AG04450 (cell line): ENCODE results near the gene DDX19B. TPM values are rescaled to one million over a fixed set of nuclear protein-coding genes. Genes with fewer than 3 reads are reported as not detected.
"Not testable (repeated sequence)": the region's sequence is repeated elsewhere in the genome, so short reads cannot be mapped to it uniquely, and the experiment has no call there.

Source experiments
- CTCF ChIA-PET: fragments of 300-600, 350-600 bp; formaldehyde crosslinking; extraction: SDS; loops from one replicate; lab custom pipeline; 2022; ENCODE audit warnings: antibody characterized with exemption, inconsistent platforms; lab: Charles Lee
- POLR2A ChIA-PET: fragments of 350-600 bp; formaldehyde crosslinking; extraction: SDS; loops from one replicate; lab custom pipeline; 2021; ENCODE audit warnings: antibody characterized with exemption, inconsistent platforms; lab: Yijun Ruan, JAX
- DNase-seq: peaks from one replicate; pipeline ENCODE4 v3.0.0-alpha.2; 2011; ENCODE audit warnings: low read depth, low spot score
- H3K27ac ChIP-seq: one replicate; pipeline ENCODE4 v1.5.1; 2012; ENCODE audit warnings: low read depth, low read length, control low read depth
- H3K27me3 ChIP-seq: one replicate; pipeline ENCODE4 v1.6.0; 2012; ENCODE audit warnings: low read length; ENCODE audit not compliant: control insufficient read depth, insufficient read depth
- H3K4me3 ChIP-seq: 2 replicates; pipeline ENCODE4 v1.5.1; 2011; ENCODE audit warnings: mild to moderate bottlenecking, low read depth, low read length, control low read depth
- H3K9me3 ChIP-seq: 2 replicates; pipeline ENCODE4 v1.5.1; 2012; ENCODE audit warnings: low read length; ENCODE audit not compliant: control insufficient read depth, insufficient read depth
- polyA plus RNA-seq: library from polyadenylated mRNA; depleted of rRNA; stranded (reverse); fragments of >200 nt; gene quantifications from 2 replicates; pipeline ENCODE4 v1.2.3, GENCODE V29; 2011
- TF ChIP-seq, protein P1 (sequence below): IDR thresholded peaks from 2 replicates; pipeline ENCODE4 v1.5.1; 2011; ENCODE audit warnings: low read depth, low read length, control low read depth, inconsistent platforms

The DDX19B gene
- polyA plus RNA-seq, 1 experiment, result 36.5 TPM

DNA sequence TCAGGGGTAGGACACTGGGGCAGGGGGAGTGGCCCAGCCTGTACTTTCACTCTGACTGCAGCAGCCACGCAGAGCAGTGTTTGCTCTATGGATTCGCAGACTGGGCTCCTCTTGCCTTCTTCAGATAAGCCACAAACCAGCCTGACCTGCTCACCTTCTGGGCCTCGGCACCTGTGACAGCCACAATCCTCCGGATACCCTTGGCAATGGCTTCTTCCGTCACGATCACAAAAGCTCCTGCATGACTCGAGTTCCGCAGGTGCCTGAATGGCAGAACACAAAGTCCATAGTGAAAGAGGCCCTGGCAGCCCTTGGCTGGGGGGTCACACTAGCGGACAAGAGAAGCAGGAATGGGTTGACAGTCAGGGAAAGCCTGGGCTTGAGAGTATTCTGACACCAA, 43.4 kb upstream of the DDX19B start:
- CTCF ChIA-PET, result interaction anchor here (0.7 to 5.1 kb wide), 3 partner anchors 12 to 46 kb away, joined by 4 to 46 read pairs (median 5); no protein-coding TSS in a partner anchor
- POLR2A ChIA-PET, result no interaction called here
- TF ChIP-seq, protein P1, sequence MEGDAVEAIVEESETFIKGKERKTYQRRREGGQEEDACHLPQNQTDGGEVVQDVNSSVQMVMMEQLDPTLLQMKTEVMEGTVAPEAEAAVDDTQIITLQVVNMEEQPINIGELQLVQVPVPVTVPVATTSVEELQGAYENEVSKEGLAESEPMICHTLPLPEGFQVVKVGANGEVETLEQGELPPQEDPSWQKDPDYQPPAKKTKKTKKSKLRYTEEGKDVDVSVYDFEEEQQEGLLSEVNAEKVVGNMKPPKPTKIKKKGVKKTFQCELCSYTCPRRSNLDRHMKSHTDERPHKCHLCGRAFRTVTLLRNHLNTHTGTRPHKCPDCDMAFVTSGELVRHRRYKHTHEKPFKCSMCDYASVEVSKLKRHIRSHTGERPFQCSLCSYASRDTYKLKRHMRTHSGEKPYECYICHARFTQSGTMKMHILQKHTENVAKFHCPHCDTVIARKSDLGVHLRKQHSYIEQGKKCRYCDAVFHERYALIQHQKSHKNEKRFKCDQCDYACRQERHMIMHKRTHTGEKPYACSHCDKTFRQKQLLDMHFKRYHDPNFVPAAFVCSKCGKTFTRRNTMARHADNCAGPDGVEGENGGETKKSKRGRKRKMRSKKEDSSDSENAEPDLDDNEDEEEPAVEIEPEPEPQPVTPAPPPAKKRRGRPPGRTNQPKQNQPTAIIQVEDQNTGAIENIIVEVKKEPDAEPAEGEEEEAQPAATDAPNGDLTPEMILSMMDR, result no peak
- Histone ChIP-seq H3K9me3 (no peaks in the 10 kb centered on the region; the same call in 1 of the 2 replicates), H3K27ac (no peak overlapping the region), H3K4me3 (no peak overlapping the region), H3K27me3 (no peaks in the 10 kb centered on the region)
- no peak for DNase-seq

DNA sequence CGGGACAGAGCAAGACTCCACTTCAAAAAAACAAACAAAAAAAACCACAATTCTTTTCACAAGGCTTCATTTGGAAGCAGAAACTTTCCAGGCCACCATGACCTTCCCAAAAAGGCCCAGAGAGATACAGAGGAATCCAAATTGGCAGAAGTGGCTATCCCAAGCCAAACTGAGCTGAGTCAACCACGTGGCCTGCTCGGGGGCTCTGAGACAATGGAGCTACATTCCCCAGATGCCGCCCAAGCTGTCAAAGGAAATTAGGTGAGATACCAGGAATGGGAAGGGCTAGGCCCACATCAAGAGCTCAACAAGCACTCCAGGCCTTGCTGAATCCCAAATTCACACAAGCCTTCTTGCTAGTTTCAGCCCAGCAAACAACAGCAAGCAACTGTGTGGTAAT, 41.6 kb upstream of the DDX19B start:
- Histone ChIP-seq H3K9me3 (no peaks in the 10 kb centered on the region; the same call in 1 of the 2 replicates), H3K4me3 (no peak overlapping the region), H3K27me3 (no peaks in the 10 kb centered on the region), H3K27ac (no peak overlapping the region)
- no peak for DNase-seq
- TF ChIP-seq, protein P1, result no peak
- ChIA-PET CTCF (no interaction called here), POLR2A (interaction anchor here (0.6 kb wide), 1 partner anchor 39 kb away, joined by 7 read pairs; no protein-coding TSS in a partner anchor)

DNA sequence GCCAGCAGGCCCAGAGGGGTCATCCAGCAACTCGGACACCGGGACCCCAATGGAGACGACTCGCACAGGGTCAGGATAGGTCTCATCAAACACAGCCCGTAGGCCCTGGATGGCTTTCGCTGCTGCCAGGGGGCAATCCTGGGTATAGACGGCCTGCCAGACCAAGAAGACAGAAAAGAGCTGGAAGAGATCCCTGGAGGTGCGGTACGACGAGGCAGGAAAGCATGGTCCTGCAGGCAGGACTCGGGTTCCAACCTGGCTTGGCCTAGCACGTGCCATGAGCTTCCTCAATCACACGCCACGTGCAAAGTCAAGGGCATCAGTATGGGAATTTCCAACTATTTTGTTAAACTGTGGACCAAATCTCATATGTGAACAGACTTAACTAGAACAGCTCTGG, 40.9 kb upstream of the DDX19B start:
- CTCF ChIA-PET, result interaction anchor here (0.8 kb wide), 1 partner anchor 27 kb away, joined by 5 read pairs; no protein-coding TSS in a partner anchor

DNA sequence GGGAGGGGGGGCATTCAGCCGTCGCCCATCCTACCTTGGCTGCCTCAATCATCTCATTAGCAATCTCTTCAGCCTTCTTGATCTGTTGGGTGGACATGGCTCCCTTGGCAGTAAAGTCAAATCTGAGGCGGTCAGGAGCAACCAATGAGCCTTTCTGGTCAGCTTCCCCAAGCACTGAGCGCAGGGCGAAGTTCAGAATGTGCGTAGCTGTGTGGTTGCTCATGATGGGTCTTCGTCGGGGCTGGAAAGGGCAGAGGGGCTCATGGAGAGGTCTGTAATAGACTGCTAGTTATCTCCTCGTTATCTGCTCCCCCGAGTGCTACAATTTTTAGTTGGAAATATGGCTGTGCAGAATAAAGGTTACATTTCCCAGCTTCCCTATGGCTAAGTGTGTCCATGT, 40.0 kb upstream of the DDX19B start:
- TF ChIP-seq, protein P1, result no peak
- H3K27me3 ChIP-seq, result no peaks in the 10 kb centered on the region
- CTCF ChIA-PET, result interaction anchor here (0.8 kb wide), 1 partner anchor 26 kb away, joined by 5 read pairs; no protein-coding TSS in a partner anchor
- peak overlapping the region; percentile 21 for H3K27ac ChIP-seq
- H3K9me3 ChIP-seq, result no peaks in the 10 kb centered on the region
- no peak for DNase-seq
- no peak overlapping the region for H3K4me3 ChIP-seq
- POLR2A ChIA-PET, result no interaction called here

More for the DNA sequence above, 40.9 kb upstream of the DDX19B start:
- H3K27me3 ChIP-seq, result no peaks in the 10 kb centered on the region
- no peak overlapping the region for H3K4me3 ChIP-seq
- no peak for DNase-seq
- no peak overlapping the region for H3K27ac ChIP-seq
- POLR2A ChIA-PET, result no interaction called here
- no peaks in the 10 kb centered on the region for H3K9me3 ChIP-seq
- TF ChIP-seq, protein P1, result no peak

DNA sequence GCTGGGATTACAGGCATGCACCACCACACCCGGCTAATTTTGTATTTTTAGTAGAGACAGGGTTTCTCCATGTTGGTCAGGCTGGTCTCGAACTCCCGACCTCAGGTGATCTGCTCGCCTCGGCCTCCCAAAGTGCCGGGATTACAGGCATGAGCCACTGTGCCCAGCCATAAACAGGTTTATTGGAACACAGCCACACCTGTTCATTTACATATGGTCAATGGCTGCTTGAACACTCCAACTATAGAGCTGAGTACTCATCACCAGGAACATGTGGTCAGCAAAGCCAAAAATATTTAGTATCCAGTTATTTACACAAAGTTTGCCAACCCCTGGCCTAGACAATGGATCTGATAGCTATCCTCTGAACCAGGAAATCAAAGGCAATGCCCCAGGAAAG, 39.1 kb upstream of the DDX19B start:
- POLR2A ChIA-PET, result interaction anchor here (0.6 kb wide), 1 partner anchor 511 kb away, joined by 3 read pairs; no protein-coding TSS in a partner anchor
- not testable (repeated sequence) for H3K27me3 ChIP-seq, H3K27ac ChIP-seq, H3K9me3 ChIP-seq, DNase-seq, H3K4me3 ChIP-seq
- CTCF ChIA-PET, result interaction anchor here (1.2 kb wide), 1 partner anchor 8 kb away, joined by 5 read pairs; the partner anchor contains the start of gene EXOSC6
